Coronary artery (tissue), 2 donors: Measurements from ENCODE around the gene LRRC55.
"Not testable (repeated sequence)": the region's sequence is repeated elsewhere in the genome, so short reads cannot be mapped to it uniquely, and the experiment has no call there.

Source experiments
- DNase-seq: peaks from one replicate; pipeline ENCODE4 v3.0.0-alpha.2; 2017; ENCODE audit warnings: low spot score
- H3K27ac ChIP-seq, 2 donors: fragments of 200-600 bp; sonication (generic); one replicate each; pipeline ENCODE4 v1.5.1; 2016 to 2019
- H3K4me3 ChIP-seq: fragments of 200-600 bp; sonication (generic); 2 replicates; pipeline ENCODE4 v1.5.1; 2016; ENCODE audit warnings: mild to moderate bottlenecking, moderate library complexity
- CTCF ChIP-seq: fragments of 200-600 bp; sonication (generic); IDR thresholded peaks from one replicate; pipeline ENCODE4 v1.5.1; 2019; ENCODE audit warnings: antibody characterized with exemption

The LRRC55 gene

GRCh38 chr11:57160665-57161064, 21.1 kb upstream of the LRRC55 start:
- TF ChIP-seq CTCF, result no peak

DNA sequence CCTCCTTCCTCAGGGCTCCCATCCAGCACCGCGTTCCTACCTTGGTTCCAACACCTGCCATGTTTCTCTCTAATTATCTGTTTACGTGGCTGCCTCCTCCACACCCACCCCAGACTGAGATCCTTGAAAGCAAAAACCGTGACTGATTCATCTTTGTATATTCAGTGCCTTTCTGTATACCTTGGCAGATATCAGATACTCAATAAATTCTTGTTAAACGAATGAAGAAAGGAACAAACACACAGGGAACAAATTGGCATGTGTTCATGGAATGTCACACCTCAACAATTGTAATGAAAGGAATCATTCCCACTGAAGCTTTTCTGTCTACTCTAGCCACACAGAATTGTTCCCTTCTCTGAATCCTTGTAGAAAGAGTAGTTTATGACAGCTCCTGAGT, 20.4 kb upstream of the LRRC55 start:
- Histone ChIP-seq H3K4me3 (no peak overlapping the region), H3K27ac (no peak overlapping the region)
- no peak for TF ChIP-seq CTCF
- DNase-seq, result no peak

More at GRCh38 chr11:57160665-57161064, 21.1 kb upstream of the LRRC55 start:
- no peak overlapping the region for H3K4me3 ChIP-seq
- no peak overlapping the region for H3K27ac ChIP-seq
- no peak for DNase-seq

DNA sequence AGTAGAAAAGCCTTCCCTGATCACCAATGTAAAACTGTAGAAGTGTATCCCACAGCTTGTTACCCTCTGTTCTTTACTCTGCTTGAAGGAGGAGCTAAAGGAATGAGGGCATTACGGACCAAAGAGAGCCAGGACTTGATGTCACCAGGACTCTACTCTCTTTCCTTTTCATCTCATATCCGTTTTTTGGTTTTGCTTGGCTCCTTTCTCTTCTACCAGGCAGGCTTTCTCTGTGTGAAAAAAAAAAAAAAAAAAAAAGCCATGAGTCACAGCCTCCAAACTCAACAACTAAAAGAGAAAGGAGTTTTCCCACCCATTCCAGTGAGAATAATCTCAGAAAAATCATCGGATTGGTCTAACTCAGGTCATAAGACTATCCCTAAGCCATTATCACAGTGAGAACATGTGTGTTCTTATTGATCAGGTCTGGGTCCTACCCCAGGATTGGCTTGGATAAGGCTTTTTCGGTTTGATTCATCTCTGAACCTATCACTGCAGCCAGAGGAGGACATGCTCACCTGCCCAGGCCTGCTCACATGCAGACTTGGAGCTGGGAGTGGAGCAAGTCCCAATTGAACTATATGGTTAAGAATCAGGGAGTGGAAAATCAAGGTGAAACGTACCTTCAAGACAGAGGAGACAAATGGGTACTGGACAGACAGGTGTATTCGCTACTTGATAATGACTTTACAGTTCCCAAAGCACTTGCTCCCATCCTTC, 19.4 kb upstream of the LRRC55 start:
- Histone ChIP-seq H3K27ac (no peak overlapping the region), H3K4me3 (no peak overlapping the region)
- TF ChIP-seq CTCF, result no peak
- no peak for DNase-seq

- Histone ChIP-seq H3K27ac (no peak overlapping the region), H3K4me3 (no peak overlapping the region)
- TF ChIP-seq CTCF, result no peak
- no peak for DNase-seq
These were observed 18.4 kb upstream of the LRRC55 start for GRCh38 chr11:57163160-57163868.

GRCh38 chr11:57164317-57164716, 17.4 kb upstream of the LRRC55 start:
- no peak overlapping the region for H3K27ac ChIP-seq
- H3K4me3 ChIP-seq, result no peak overlapping the region
- no peak for DNase-seq
- TF ChIP-seq CTCF, result no peak

GRCh38 chr11:57167125-57167846, 14.5 kb upstream of the LRRC55 start:
- no peak overlapping the region for H3K27ac ChIP-seq
- H3K4me3 ChIP-seq, result no peak overlapping the region
- DNase-seq, result no peak
- TF ChIP-seq CTCF, result no peak

DNA sequence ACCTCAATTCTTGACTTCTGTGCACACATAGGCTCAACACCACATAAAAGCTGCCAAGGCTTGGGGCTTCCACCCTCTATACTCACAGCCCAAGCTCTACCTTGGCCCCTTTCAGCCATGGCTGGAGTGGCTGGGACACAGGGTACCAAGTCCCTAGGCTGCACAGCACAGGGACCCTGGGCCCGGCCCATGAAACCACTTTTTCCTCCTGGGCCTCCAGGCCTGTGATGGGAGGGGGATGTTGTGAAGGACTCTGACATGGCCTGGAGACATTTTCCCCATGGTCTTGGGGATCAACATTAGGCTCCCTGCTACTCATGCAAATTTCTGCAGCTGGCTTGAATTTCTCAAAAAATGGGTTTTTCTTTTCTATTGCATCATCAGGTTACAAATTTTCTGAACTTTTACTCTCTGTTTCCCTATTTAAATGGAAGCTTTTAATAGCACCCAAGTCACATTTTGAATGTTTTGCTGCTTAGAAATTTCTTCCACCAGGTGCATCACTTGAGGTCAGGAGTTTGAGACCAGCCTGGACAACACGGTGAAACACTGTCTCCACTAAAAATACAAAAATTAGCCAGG, 11.9 kb upstream of the LRRC55 start:
- not testable (repeated sequence) for H3K27ac ChIP-seq, DNase-seq, H3K4me3 ChIP-seq
